GM18873 (cell line): ENCODE results near the gene NDUFA12.

Source experiments
- ATAC-seq: cut with Tn5 transposase; IDR thresholded peaks from one replicate; pipeline ENCODE4 v1.9.1; 2021; ENCODE audit warnings: mild to moderate bottlenecking, moderate library complexity, moderate number of reproducible peaks; ENCODE audit not compliant: unreplicated experiment, low FRiP score

The NDUFA12 gene

DNA sequence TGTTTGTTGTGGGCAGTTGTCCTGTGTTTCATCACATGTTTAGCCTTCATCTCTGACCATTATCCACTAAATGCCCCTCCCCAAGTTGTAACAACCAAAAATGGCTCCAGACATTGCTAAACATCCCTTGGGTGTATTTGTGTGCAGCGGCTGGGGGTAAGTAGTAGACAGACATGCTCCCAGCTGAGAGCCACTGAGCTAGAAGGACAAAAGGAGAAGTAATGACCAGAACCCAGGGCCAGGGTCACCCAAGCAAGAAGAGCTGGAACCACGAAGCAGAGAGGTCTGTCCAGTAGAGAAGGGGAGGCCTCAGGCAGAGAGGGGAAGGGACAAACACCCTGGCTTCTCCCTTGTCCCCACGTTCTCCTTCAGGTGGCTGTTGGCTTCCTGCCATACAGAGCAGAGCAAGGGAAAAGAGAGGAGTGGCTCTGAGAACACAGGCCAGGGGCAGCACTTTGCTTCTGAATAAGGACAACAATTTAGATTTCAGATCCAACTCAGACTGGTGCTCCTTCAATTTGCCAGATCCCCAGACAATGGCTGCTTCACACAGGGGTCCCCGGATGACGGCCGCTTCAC, 55.2 kb downstream of the NDUFA12 start:
- ATAC-seq = no peak

DNA sequence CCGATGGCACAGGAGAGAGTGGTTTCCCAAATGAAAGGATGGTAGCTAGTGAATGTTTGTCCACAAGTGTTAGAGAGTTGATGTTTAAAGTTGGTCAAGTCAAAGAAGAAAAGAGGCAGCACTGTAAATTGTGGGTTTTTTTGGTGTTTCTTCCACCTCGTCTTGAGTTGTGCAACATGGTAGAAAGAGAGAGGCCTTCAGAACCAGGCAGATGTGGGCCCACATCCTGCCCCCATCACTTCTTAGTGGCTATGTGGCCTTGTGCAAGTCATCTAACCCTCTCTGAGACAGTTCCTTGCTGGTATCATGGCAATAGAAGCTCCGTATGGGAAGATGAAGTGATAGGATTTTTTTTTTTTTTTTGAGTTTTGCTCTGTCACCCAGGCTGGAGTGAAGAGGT, 60.8 kb downstream of the NDUFA12 start:
- no peak for ATAC-seq

GRCh38 chr12:94941440-94941862, 62.0 kb downstream of the NDUFA12 start:
- ATAC-seq = peak; percentile 67

- no peak for ATAC-seq
Observed at GRCh38 chr12:94940771-94941170, 62.7 kb downstream of the NDUFA12 start.

DNA sequence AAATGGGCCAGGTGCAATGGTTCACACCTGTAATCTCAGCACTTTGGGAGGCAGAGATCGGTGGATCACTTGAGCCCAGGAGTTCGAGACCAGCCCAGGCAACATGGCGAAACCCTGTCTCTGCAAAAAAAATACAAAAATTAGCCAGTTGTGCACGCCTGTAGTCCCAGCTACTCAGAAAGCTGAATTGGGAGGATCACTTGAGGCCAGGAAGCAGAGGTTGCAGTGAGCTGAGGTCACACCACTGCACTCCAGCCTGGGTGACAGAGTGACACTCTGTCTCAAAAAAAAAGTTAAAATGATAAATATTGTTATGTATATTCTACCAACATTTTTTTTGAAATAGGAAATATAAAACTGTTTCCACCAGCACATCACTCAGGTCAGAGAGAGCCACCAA, 64.9 kb downstream of the NDUFA12 start:
- no peak for ATAC-seq

GRCh38 chr12:94930772-94931171, 72.7 kb downstream of the NDUFA12 start:
- no peak for ATAC-seq

DNA sequence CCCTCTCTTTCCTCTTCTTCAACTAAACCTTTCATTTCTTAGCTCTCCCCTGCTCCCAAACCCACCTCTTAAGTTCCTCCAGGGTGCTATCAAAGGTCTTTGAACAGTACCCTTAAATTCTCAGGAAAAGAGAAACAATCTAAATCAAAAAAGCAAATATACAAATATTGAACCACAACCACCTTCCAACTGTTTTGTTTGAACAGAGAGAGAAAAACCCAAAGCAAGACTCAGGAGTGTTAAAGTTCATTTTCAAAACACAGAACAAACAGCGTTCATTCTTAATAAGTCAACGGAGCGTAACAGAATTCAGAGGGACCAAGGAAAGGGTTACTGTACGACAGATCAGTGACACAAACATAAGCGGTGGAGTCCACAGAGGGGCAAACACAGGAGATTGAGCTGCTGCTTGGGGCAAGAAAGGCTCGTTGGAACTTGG, 73.3 kb downstream of the NDUFA12 start:
- no peak for ATAC-seq

DNA sequence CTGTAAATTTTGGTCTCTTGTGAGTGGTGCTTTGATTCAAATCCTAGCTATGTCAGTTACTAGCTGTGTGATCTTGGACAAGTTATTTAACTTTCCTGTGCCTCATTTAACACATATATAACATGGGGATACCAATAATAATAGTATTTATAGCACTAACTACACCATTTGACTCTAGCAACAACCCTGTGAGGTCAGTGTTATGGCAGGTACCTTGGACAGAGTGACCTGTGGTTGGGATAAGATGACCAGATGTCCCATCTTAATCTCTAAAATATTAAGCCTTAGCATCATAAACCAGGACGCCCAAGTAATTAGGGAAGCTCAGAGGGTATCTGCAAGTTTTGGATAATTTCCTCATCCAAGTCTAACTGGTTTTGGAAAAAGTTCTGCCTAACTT, 73.7 kb downstream of the NDUFA12 start:
- no peak for ATAC-seq

GRCh38 chr12:94925729-94926128, 77.8 kb downstream of the NDUFA12 start:
- ATAC-seq = no peak

- no peak for ATAC-seq
Observed at GRCh38 chr12:94925206-94925605, 78.3 kb downstream of the NDUFA12 start.

DNA sequence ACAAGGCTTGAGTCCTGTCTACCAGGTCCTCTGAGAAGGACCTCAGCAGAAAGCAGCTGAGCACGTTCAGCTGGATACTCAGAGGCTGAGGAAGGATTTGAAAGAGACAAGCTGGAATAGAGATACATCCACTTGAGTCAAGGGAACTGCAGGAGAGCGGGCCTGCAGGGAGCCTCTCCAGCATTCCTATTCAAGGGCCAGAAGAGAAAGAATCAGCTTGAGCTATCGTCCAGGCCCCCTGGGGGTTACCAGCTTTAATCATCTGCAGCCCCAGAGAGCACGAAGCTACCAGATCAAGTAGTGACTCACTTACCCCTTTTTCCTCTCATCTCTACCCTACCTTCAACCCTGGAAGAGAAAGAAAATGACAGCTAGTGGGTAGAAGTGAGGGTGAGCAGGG, 80.9 kb downstream of the NDUFA12 start:
- ATAC-seq = no peak
